ENCODE data around the gene PDE8B.

GRCh38 chr5:77249475-77249874 lies 39.0 kb downstream of the PDE8B start:
- TF ChIP-seq CTCF (IDR thresholded peaks at IDR 0.05) (no peak), POLR2AphosphoS5 (IDR thresholded peaks at IDR 0.05) (no peak)

All from suprapubic skin (tissue), 3 donors.